ENCODE data around the gene ANKRD2.

ANKRD2 gene

GRCh38 chr10:97542169-97543024 is 30.2 kb upstream of the ANKRD2 start (continued):
- TF ChIP-seq ZNF248 (tag by site-specific recombination; IDR thresholded peaks at IDR 0.05) (no peak), ZBTB48 (tag by site-specific recombination; IDR thresholded peaks at IDR 0.05) (no peak), ZNF704 (tag by site-specific recombination; IDR thresholded peaks at IDR 0.05) (no peak), ZNF76 (tag by site-specific recombination; IDR thresholded peaks at IDR 0.05; ENCODE audit: borderline replicate concordance, low read depth) (no peak), ZFP37 (tag by site-specific recombination; IDR thresholded peaks at IDR 0.05) (0 out of 2 replicates have a peak, but pooled peaks have one; percentile 71), ZFP3 (tag by site-specific recombination; IDR thresholded peaks at IDR 0.05; ENCODE audit: low read depth) (no peak), ZNF530 (tag by site-specific recombination; IDR thresholded peaks at IDR 0.05; ENCODE audit: low read depth) (no peak), ZNF157 (tag by site-specific recombination; IDR thresholded peaks at IDR 0.05) (no peak), ZNF280D (tag by site-specific recombination; IDR thresholded peaks at IDR 0.05) (no peak), EGR2 (tag by site-specific recombination; IDR thresholded peaks at IDR 0.05; ENCODE audit: low read depth) (peak; percentile 70), ZNF654 (tag by site-specific recombination; IDR thresholded peaks at IDR 0.05; ENCODE audit: low read depth) (no peak), ZNF677 (tag by site-specific recombination; IDR thresholded peaks at IDR 0.05) (no peak), KLF10 (tag by site-specific recombination; IDR thresholded peaks at IDR 0.05) (no peak), ZBTB1 (tag by site-specific recombination; IDR thresholded peaks at IDR 0.05) (no peak), ZNF280C (tag by site-specific recombination; IDR thresholded peaks at IDR 0.05) (no peak), ZNF423 (tag by site-specific recombination; IDR thresholded peaks at IDR 0.05) (no peak), ZNF621 (tag by site-specific recombination; IDR thresholded peaks at IDR 0.05) (no peak), ZIC2 (tag by site-specific recombination; IDR thresholded peaks at IDR 0.05) (no peak), YY1 (tag by site-specific recombination; IDR thresholded peaks at IDR 0.05) (no peak), ZNF10 (tag by site-specific recombination; IDR thresholded peaks at IDR 0.05) (peak; percentile 98), ZSCAN18 (tag by site-specific recombination; IDR thresholded peaks at IDR 0.05) (no peak), ZNF629 (tag by site-specific recombination; IDR thresholded peaks at IDR 0.05) (peak; percentile 46), ZBTB21 (tag by site-specific recombination; IDR thresholded peaks at IDR 0.05) (0 out of 2 replicates have a peak, but pooled peaks have one; percentile 10), KLF8 (tag by site-specific recombination; IDR thresholded peaks at IDR 0.05) (no peak), SP3 (tag by site-specific recombination; IDR thresholded peaks at IDR 0.05) (no peak), HOXA7 (CRISPR knock-in tag; IDR thresholded peaks at IDR 0.05; ENCODE audit: borderline replicate concordance) (no peak), ZBTB8A (tag by site-specific recombination; IDR thresholded peaks at IDR 0.05) (no peak), ZNF473 (tag by site-specific recombination; IDR thresholded peaks at IDR 0.05) (no peak)
